Glutamatergic neuron (in vitro differentiated cells): ENCODE measurements around the gene FCN2. TPM values are rescaled to one million over a fixed set of nuclear protein-coding genes. Genes with fewer than 3 reads are reported as not detected.

Source experiments
- DNase-seq: peaks from one replicate; pipeline ENCODE4 v3.0.0; 2022
- H3K27ac Mint-ChIP-seq: one replicate; pipeline ENCODE4 v1.8.0; 2020; ENCODE audit warnings: mild to moderate bottlenecking, mixed read lengths, inconsistent platforms; ENCODE audit not compliant: unreplicated experiment
- H3K27me3 Mint-ChIP-seq: one replicate; pipeline ENCODE4 v1.8.0; 2020; ENCODE audit warnings: mild to moderate bottlenecking, moderate library complexity, mixed read lengths, inconsistent platforms; ENCODE audit not compliant: unreplicated experiment
- H3K36me3 Mint-ChIP-seq: one replicate; pipeline ENCODE4 v1.8.0; 2020; ENCODE audit warnings: mild to moderate bottlenecking, mixed read lengths, inconsistent platforms; ENCODE audit not compliant: unreplicated experiment
- H3K4me1 Mint-ChIP-seq: one replicate; pipeline ENCODE4 v1.8.0; 2020; ENCODE audit warnings: mild to moderate bottlenecking, low read depth, mixed read lengths, inconsistent platforms; ENCODE audit not compliant: unreplicated experiment
- H3K4me3 Mint-ChIP-seq: one replicate; pipeline ENCODE4 v1.8.0; 2020; ENCODE audit warnings: mild to moderate bottlenecking, mixed read lengths, inconsistent platforms; ENCODE audit not compliant: unreplicated experiment
- H3K9me3 Mint-ChIP-seq: one replicate; pipeline ENCODE4 v1.8.0; 2020; ENCODE audit warnings: mild to moderate bottlenecking, moderate library complexity, mixed read lengths, inconsistent platforms; ENCODE audit not compliant: unreplicated experiment
- total RNA-seq: library from RNA; stranded (reverse); fragmentation: NEBNext Ultra II Directional; extraction: Animal tissue kit (Norgen Biotek cat#: 25700); gene quantifications from one replicate; pipeline ENCODE4 v1.2.1, GENCODE V29; 2021; ENCODE audit not compliant: unreplicated experiment
- TF ChIP-seq, protein P1 (sequence below): fragments of 200-600 bp; sonication (generic); IDR thresholded peaks from one replicate; pipeline ENCODE4 v1.5.0; 2021; ENCODE audit not compliant: partially characterized antibody, unreplicated experiment

FCN2 gene
- total RNA-seq, 1 donor from 2014 or later = not detected

DNA sequence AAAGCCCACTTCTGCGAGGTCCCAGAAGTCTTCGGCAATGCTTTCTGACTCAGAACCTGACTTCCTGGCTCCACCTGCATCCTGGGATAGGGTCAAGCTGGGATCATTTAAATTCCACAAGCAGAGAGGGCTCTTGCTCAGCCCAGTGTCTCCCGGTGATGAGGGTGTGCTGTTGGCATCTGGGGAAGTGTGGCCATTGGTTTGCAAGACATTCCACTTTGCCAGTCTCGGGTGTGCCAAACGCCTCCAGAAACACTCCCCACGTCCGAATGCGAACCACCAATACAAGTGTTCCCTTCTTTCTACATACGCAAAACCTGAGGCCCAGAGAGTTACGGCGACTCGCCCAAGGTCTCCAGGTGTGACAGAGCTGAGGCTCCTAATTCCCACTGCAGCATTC is 43.1 kb upstream of the FCN2 start:
- TF ChIP-seq, protein P1, sequence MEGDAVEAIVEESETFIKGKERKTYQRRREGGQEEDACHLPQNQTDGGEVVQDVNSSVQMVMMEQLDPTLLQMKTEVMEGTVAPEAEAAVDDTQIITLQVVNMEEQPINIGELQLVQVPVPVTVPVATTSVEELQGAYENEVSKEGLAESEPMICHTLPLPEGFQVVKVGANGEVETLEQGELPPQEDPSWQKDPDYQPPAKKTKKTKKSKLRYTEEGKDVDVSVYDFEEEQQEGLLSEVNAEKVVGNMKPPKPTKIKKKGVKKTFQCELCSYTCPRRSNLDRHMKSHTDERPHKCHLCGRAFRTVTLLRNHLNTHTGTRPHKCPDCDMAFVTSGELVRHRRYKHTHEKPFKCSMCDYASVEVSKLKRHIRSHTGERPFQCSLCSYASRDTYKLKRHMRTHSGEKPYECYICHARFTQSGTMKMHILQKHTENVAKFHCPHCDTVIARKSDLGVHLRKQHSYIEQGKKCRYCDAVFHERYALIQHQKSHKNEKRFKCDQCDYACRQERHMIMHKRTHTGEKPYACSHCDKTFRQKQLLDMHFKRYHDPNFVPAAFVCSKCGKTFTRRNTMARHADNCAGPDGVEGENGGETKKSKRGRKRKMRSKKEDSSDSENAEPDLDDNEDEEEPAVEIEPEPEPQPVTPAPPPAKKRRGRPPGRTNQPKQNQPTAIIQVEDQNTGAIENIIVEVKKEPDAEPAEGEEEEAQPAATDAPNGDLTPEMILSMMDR = no peak
- peaks cover 7% of the 10 kb centered on the region for H3K27me3 Mint-ChIP-seq
- peaks cover 13% of the 10 kb centered on the region for H3K4me1 Mint-ChIP-seq
- no peaks in the 10 kb centered on the region for H3K36me3 Mint-ChIP-seq
- H3K9me3 Mint-ChIP-seq = peaks cover 4% of the 10 kb centered on the region
- H3K4me3 Mint-ChIP-seq = no peak overlapping the region
- no peak for DNase-seq
- H3K27ac Mint-ChIP-seq = no peak overlapping the region

DNA sequence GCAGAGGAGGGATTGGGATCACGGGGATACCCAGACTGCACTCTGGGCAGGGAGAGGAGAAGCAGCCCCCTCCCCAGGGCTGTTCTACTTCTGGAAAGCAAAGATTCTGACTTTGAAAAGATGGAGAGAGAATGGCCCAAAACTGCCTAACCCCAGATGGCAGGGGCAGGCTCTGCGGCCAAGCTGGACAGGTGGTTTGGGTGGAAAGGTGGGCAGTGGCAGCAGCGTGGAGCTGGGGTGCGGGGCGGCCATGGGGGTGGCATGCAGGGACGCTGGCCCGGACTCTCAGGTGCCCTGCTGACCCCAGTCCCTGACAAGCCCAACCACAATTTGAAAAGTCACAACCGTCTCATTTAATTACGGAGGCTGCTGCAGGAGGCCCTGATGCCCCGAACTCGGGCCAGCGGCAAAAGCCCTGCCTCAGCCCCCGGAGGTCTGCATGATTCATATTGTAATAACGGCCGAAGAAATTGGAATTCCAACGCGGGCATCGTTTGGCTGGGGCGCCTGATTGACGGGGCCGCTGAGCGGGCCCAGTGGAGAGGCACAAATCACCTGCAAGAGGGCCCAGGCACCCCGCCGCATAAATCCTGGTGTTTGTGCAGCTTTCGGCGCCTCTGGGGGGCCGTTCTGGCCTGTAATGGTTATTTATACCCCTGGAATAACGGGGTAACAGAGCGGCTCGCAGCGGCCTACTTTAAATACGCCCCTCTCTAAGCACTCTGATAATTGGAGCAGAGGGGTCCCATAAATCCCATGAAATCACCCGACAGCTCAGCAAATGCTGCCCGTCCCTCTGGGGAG is 41.8 kb upstream of the FCN2 start:
- TF ChIP-seq, protein P1 = no peak
- Mint-ChIP-seq H3K4me1 (peaks cover 6% of the 10 kb centered on the region), H3K27ac (no peak overlapping the region), H3K27me3 (peaks cover 3% of the 10 kb centered on the region), H3K4me3 (no peak overlapping the region), H3K36me3 (no peaks in the 10 kb centered on the region), H3K9me3 (peaks cover 4% of the 10 kb centered on the region)
- DNase-seq = no peak

DNA sequence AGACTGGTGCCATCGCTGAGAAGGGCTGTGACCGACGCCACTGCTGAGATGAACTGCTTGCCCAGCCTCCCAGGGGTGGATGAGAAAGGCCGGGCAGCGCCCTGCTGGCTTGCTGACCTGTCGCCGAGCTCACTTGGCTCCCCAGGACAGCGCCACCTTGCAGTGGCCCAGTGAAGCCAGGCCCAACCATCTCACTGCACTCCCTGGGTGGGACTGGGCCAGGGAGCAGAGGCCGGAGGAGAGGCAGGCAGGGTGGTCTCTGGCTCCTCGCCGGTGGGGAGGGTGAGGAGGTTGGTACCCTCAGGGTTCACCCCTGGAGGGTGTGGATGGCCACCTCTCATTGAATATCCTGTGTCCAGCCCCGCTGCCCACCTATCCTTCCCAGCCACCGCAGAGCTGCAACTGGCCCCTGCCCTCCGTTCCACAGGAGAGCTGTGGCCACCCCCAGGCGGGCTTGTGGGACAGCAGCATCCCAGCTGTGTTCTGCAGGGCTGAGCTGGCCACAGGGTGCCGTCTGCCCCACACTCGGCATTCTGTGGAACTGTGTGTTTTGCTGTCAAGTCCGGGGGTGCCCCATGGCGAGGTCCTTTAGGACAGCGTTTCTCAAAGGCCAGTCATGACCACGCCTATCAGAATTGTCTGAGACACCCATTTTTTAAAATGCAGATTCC is 41.0 kb upstream of the FCN2 start:
- Mint-ChIP-seq H3K4me3 (no peak overlapping the region), H3K36me3 (no peaks in the 10 kb centered on the region), H3K9me3 (peaks cover 1% of the 10 kb centered on the region), H3K27ac (no peak overlapping the region), H3K27me3 (peaks cover 3% of the 10 kb centered on the region), H3K4me1 (peaks cover 3% of the 10 kb centered on the region)
- peak; percentile 34 for DNase-seq
- TF ChIP-seq, protein P1 = no peak

DNA sequence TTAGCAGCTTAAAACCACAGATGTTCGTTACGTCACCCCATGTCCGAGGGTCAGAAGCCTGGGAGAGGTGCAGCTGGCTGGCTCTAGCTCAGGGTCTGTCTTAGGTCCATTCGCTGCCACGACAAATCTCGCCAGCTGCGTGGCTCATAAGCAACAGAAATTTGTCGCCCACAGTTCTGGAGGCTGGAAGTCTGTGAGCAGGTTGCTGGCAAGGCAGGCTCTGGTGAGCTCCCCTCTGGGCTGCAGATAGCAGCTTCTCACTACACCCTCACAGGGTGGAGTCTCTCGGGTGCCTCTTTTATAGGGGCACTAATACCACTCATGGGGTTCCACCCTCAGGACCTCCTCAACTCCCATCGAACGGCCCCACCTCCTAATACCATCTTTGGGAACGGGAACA is 40.1 kb upstream of the FCN2 start:
- H3K27me3 Mint-ChIP-seq = peaks cover 3% of the 10 kb centered on the region
- no peak overlapping the region for H3K4me3 Mint-ChIP-seq
- H3K4me1 Mint-ChIP-seq = peaks cover 3% of the 10 kb centered on the region
- no peaks in the 10 kb centered on the region for H3K9me3 Mint-ChIP-seq
- no peaks in the 10 kb centered on the region for H3K36me3 Mint-ChIP-seq
- DNase-seq = no peak
- no peak overlapping the region for H3K27ac Mint-ChIP-seq
- TF ChIP-seq, protein P1 = no peak

DNA sequence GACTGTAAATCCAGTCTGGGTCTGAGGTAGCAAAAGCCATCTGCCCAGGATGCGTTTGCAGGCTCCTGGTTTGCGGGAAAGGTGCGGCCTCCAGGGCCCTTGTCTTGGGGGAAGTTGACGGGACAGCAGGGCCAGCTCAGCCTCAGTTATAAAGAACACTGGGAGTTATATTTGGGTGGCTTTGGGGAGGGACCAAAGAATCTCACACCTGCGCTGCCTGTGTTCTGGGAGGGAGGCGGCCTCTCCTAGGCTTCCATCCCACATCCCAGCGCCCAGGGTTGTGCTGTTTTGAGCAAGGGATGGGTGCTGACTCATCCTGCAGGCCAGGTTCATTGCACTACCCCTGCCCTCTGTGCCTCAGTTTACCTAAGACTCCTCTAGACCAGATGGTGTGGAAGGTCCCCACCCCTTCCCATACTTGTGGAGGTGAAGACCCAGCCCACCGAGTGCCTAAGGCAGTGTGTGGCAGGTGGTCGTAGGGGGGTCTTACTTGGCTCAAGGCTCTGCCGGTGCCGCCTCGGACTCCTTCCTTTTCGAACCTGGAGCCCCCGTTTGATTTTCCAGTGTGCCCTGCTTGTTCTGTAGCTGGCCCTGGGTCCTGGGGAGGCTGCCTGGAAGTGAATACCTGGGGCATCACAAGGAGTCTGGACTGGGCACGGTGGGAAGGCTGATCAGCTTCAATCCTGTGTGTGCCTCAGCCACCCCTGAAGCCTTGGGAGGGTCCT is 39.3 kb upstream of the FCN2 start:
- H3K4me1 Mint-ChIP-seq = peaks cover 3% of the 10 kb centered on the region
- TF ChIP-seq, protein P1 = no peak
- DNase-seq = no peak
- H3K9me3 Mint-ChIP-seq = no peaks in the 10 kb centered on the region
- no peak overlapping the region for H3K27ac Mint-ChIP-seq
- H3K27me3 Mint-ChIP-seq = peaks cover 3% of the 10 kb centered on the region
- H3K4me3 Mint-ChIP-seq = no peak overlapping the region
- no peaks in the 10 kb centered on the region for H3K36me3 Mint-ChIP-seq
